Keratinocyte (primary cell): ENCODE results near the gene DCPS. TPM values are rescaled to one million over a fixed set of nuclear protein-coding genes. Genes with fewer than 3 reads are reported as not detected.
A peak's percentile ranks its signal among the peaks of the same experiment; 100 is the strongest.

ENCODE experiments used
- DNase-seq: peaks from one replicate; pipeline ENCODE4 v3.0.0-alpha.2; 2011; ENCODE audit warnings: low read depth, missing footprints, low spot score
- FAIRE-seq: peaks from 2 replicates; lab custom pipeline; 2011; peaks lifted over from hg19 to GRCh38; lab: Jason Lieb, UNC
- H2AFZ ChIP-seq: 2 replicates; pipeline ENCODE4 v1.6.0; 2012; ENCODE audit warnings: low read length, control low read depth, inconsistent platforms; ENCODE audit not compliant: control insufficient read depth
- H3K27ac ChIP-seq: 2 replicates; pipeline ENCODE4 v1.5.1; 2011; ENCODE audit warnings: low read length; ENCODE audit not compliant: control insufficient read depth, insufficient read depth
- H3K27me3 ChIP-seq: 3 replicates; pipeline ENCODE4 v1.6.0; 2011; ENCODE audit warnings: low read length; ENCODE audit not compliant: control insufficient read depth, insufficient read depth; ENCODE audit errors: extremely low read depth
- H3K36me3 ChIP-seq, 2 experiments: 2 replicates in 1 of 2; 3 replicates in 1 of 2; pipeline ENCODE4 v1.5.1; 2011; ENCODE audit warnings: low read length in 2 of 2, mild to moderate bottlenecking in 1 of 2; ENCODE audit not compliant: control insufficient read depth in 2 of 2, insufficient read depth in 2 of 2; ENCODE audit errors: extremely low read depth in 1 of 2
- H3K4me1 ChIP-seq: 3 replicates; pipeline ENCODE4 v1.5.1; 2011; ENCODE audit warnings: low read length; ENCODE audit not compliant: control insufficient read depth, insufficient read depth; ENCODE audit errors: extremely low read depth
- H3K4me2 ChIP-seq: 3 replicates; pipeline ENCODE4 v1.6.0; 2011; ENCODE audit warnings: low read depth, low read length; ENCODE audit not compliant: control insufficient read depth, insufficient read depth; ENCODE audit errors: extremely low read depth
- H3K4me3 ChIP-seq, 3 experiments: fragments of 200-600 bp in 1 of 3; sonication (generic) in 1 of 3; 2 replicates in 2 of 3; 3 replicates in 1 of 3; pipeline ENCODE4 v1.5.1; 2011 to 2016; ENCODE audit warnings: low read length in 3 of 3, mild to moderate bottlenecking in 3 of 3, control low read depth in 2 of 3, inconsistent platforms in 1 of 3, low read depth in 1 of 3, mixed read lengths in 1 of 3, mixed run types in 1 of 3, moderate library complexity in 1 of 3; ENCODE audit not compliant: control insufficient read depth in 2 of 3, insufficient read depth in 2 of 3; ENCODE audit errors: extremely low read depth in 1 of 3
- H3K79me2 ChIP-seq: 2 replicates; pipeline ENCODE4 v1.6.0; 2012; ENCODE audit warnings: low read length; ENCODE audit not compliant: control insufficient read depth, insufficient read depth
- H3K9ac ChIP-seq: 3 replicates; pipeline ENCODE4 v1.6.0; 2011; ENCODE audit warnings: low read length; ENCODE audit not compliant: control insufficient read depth, insufficient read depth; ENCODE audit errors: extremely low read depth
- H3K9me1 ChIP-seq: 3 replicates; pipeline ENCODE4 v1.6.0; 2011; ENCODE audit warnings: low read length; ENCODE audit not compliant: control insufficient read depth, insufficient read depth; ENCODE audit errors: extremely low read depth
- H3K9me3 ChIP-seq: 2 replicates; pipeline ENCODE4 v1.5.1; 2012; ENCODE audit warnings: low read depth, low read length; ENCODE audit not compliant: control insufficient read depth
- H4K20me1 ChIP-seq: 3 replicates; pipeline ENCODE4 v1.6.0; 2011; ENCODE audit warnings: low read length; ENCODE audit not compliant: control insufficient read depth, insufficient read depth; ENCODE audit errors: extremely low read depth
- CTCF ChIP-seq, 3 experiments: IDR thresholded peaks in 1 of 3; conservative IDR thresholded peaks in 1 of 3; optimal IDR thresholded peaks in 1 of 3; 2 replicates in 2 of 3; 3 replicates in 1 of 3; pipeline versions ENCODE3 to v1.5.1; 2011; ENCODE audit warnings: low read length in 3 of 3, mild to moderate bottlenecking in 3 of 3, moderate library complexity in 2 of 3, control low read depth in 1 of 3, inconsistent platforms in 1 of 3; ENCODE audit not compliant: insufficient read depth in 2 of 3; ENCODE audit errors: extremely low read depth in 1 of 3
- EZH2 ChIP-seq: IDR thresholded peaks from one replicate; pipeline ENCODE4 v1.6.1; 2012; ENCODE audit warnings: inconsistent platforms, mild to moderate bottlenecking, low read length, moderate library complexity
- dilution Hi-C: fragments of 300-500 bp; cut with MboI; formaldehyde crosslinking; loops from one replicate; pipeline ENCODE4 v1.7.0; 2020; ENCODE audit warnings: low sequenced_read_pairs; ENCODE audit not compliant: extremely low pct_ligation_motif_present
- polyA plus RNA-seq, 5 experiments: library from polyadenylated mRNA; depleted of rRNA in 3 of 5; stranded (reverse) in 3 of 5; stranded (forward) in 1 of 5; unstranded in 1 of 5; fragments of >200 nt; gene quantifications; 1 replicate in 1 of 5; 2 replicates in 3 of 5; 3 replicates in 1 of 5; pipeline versions ENCODE4 v1.2.1 to v1.2.3, GENCODE V29; 2011 to 2012; ENCODE audit warnings: missing spikeins in 2 of 5, low read depth in 1 of 5, low replicate concordance in 1 of 5

The DCPS gene
- polyA plus RNA-seq, 1 donor (not counting 4 experiments of a cell fraction or from before 2014, with no cell fraction given): 31.3 TPM

GRCh38 chr11:126360049-126360446 lies 56.2 kb downstream of the DCPS start:
- H4K20me1 ChIP-seq: no peaks in the 10 kb centered on the region
- FAIRE-seq: no peak
- no peak overlapping the region for H3K27ac ChIP-seq
- dilution Hi-C loops: no loop called here
- H3K4me2 ChIP-seq: peak overlapping the region; percentile 64
- peaks cover 1 to 4% of the 10 kb centered on the region in 2 experiments for H3K36me3 ChIP-seq
- no peak overlapping the region for H2AFZ ChIP-seq
- peaks cover 60% of the 10 kb centered on the region for H3K79me2 ChIP-seq
- peaks cover 34% of the 10 kb centered on the region for H3K4me1 ChIP-seq
- no peak overlapping the region for H3K4me3 ChIP-seq
- H3K9ac ChIP-seq: no peak overlapping the region
- DNase-seq: no peak
- no peak for TF ChIP-seq CTCF (optimal IDR thresholded peaks at IDR 0.05 in 1 of 3, IDR thresholded peaks at IDR 0.05 in 1 of 3, conservative IDR thresholded peaks at IDR 0.05 in 1 of 3; ENCODE audit: extremely low read depth in 1 of 3, insufficient read depth in 2 of 3, low read length in 3 of 3)
- TF ChIP-seq EZH2: no peak
- H3K9me3 ChIP-seq: no peaks in the 10 kb centered on the region
- no peaks in the 10 kb centered on the region for H3K27me3 ChIP-seq
- H3K9me1 ChIP-seq: no peaks in the 10 kb centered on the region

- Histone ChIP-seq H3K4me2 (no peak overlapping the region), H3K27me3 (no peaks in the 10 kb centered on the region), H3K27ac (no peak overlapping the region), H3K4me3 (no peak overlapping the region), H2AFZ (no peak overlapping the region), H3K9me3 (no peaks in the 10 kb centered on the region), H4K20me1 (no peaks in the 10 kb centered on the region), H3K36me3 (peaks cover 1 to 4% of the 10 kb centered on the region in 2 experiments), H3K9me1 (no peaks in the 10 kb centered on the region), H3K4me1 (peaks cover 34% of the 10 kb centered on the region), H3K9ac (no peak overlapping the region), H3K79me2 (peaks cover 54% of the 10 kb centered on the region)
- FAIRE-seq: no peak
- DNase-seq: no peak
- dilution Hi-C loops: no loop called here
- TF ChIP-seq EZH2 (no peak), CTCF (optimal IDR thresholded peaks at IDR 0.05 in 1 of 3, IDR thresholded peaks at IDR 0.05 in 1 of 3, conservative IDR thresholded peaks at IDR 0.05 in 1 of 3; ENCODE audit: extremely low read depth in 1 of 3, insufficient read depth in 2 of 3, low read length in 3 of 3) (no peak)
Observed at GRCh38 chr11:126361400-126361799, 57.5 kb downstream of the DCPS start.
